ENCODE data around the gene ADGRD2. TPM values are rescaled to one million over a fixed set of nuclear protein-coding genes. Genes with fewer than 3 reads are reported as not detected.

The ADGRD2 gene
- total RNA-seq, 1 donor from 2014 or later: 0.31 TPM

DNA sequence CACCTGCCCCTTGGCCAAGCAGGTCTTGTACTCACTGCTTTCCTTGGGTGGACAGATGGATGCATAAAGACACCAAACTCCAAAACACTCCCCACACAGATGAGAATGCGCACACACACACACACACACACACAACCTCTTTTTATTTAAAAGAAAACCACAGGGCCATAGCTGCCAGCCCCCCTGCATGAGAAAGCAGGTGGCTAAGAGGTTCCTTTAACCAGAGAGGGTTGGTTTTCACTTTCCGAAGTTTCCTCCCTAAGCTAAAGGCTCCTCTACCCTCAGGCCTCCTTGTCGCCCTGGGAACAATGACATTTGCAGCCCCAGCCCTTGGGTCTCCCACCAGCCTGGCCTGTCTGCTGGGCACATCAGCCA is 45.8 kb downstream of the ADGRD2 start:
- H3K36me3 Mint-ChIP-seq: no peaks in the 10 kb centered on the region
- no peaks in the 10 kb centered on the region for H3K9me3 Mint-ChIP-seq
- H3K27me3 Mint-ChIP-seq: peaks cover 44% of the 10 kb centered on the region
- no peaks in the 10 kb centered on the region for H3K4me1 Mint-ChIP-seq (ENCODE audit: unreplicated experiment)
- DNase-seq (ENCODE audit: extremely low spot score, unreplicated experiment): no peak
- H3K4me3 Mint-ChIP-seq: no peak overlapping the region
- TF ChIP-seq, protein P1, sequence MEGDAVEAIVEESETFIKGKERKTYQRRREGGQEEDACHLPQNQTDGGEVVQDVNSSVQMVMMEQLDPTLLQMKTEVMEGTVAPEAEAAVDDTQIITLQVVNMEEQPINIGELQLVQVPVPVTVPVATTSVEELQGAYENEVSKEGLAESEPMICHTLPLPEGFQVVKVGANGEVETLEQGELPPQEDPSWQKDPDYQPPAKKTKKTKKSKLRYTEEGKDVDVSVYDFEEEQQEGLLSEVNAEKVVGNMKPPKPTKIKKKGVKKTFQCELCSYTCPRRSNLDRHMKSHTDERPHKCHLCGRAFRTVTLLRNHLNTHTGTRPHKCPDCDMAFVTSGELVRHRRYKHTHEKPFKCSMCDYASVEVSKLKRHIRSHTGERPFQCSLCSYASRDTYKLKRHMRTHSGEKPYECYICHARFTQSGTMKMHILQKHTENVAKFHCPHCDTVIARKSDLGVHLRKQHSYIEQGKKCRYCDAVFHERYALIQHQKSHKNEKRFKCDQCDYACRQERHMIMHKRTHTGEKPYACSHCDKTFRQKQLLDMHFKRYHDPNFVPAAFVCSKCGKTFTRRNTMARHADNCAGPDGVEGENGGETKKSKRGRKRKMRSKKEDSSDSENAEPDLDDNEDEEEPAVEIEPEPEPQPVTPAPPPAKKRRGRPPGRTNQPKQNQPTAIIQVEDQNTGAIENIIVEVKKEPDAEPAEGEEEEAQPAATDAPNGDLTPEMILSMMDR (conservative IDR thresholded peaks at IDR 0.05): no peak
- no peak overlapping the region for H3K27ac Mint-ChIP-seq

DNA sequence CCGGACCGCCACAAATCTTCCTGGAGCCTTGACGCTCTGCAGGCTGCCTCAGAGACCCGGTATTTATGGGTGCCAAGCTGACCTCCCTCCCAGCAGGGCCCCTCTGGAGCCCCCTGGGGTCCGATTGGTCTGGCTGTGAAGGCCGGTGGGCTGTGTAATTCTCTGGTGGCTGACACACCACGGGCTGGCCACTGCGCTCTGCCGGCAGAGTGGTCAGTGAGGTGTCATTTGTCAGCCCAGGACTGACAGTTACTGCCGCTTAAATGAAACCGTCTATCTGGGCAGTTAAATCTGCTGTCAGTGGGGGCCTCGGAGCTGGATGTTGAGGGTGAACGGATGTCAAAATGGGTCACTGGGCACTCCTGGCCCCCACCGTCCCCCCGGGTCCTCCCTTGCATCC is 46.2 kb downstream of the ADGRD2 start:
- no peak for DNase-seq (ENCODE audit: extremely low spot score, unreplicated experiment)
- TF ChIP-seq, protein P1 (conservative IDR thresholded peaks at IDR 0.05): no peak
- H3K36me3 Mint-ChIP-seq: no peaks in the 10 kb centered on the region
- H3K4me3 Mint-ChIP-seq: no peak overlapping the region
- H3K9me3 Mint-ChIP-seq: no peaks in the 10 kb centered on the region
- peaks cover 48% of the 10 kb centered on the region for H3K27me3 Mint-ChIP-seq
- no peaks in the 10 kb centered on the region for H3K4me1 Mint-ChIP-seq (ENCODE audit: unreplicated experiment)
- no peak overlapping the region for H3K27ac Mint-ChIP-seq

DNA sequence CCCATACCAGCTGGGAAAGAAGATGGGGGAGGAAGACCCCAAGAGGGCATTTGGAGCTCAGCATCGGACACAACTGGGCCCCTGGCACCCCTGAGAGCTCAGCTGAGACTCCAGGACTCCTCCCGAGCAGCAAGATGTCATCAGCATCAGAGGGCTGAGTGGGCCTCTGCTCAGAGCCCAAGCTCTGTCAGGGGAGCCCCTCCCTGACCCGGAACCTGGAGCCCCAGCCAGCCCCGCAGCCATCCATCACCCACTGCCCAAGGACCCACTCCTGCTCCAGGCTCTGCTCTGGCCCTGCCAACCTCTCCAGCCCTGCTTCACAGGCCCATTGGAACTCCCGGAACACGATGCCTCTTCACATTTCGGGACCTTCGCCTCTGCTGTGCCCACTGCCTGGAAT is 47.2 kb downstream of the ADGRD2 start:
- no peak overlapping the region for H3K27ac Mint-ChIP-seq
- no peak overlapping the region for H3K4me3 Mint-ChIP-seq
- H3K9me3 Mint-ChIP-seq: no peaks in the 10 kb centered on the region
- TF ChIP-seq, protein P1 (conservative IDR thresholded peaks at IDR 0.05): no peak
- no peak for DNase-seq (ENCODE audit: extremely low spot score, unreplicated experiment)
- no peaks in the 10 kb centered on the region for H3K4me1 Mint-ChIP-seq (ENCODE audit: unreplicated experiment)
- peaks cover 58% of the 10 kb centered on the region for H3K27me3 Mint-ChIP-seq
- H3K36me3 Mint-ChIP-seq: no peaks in the 10 kb centered on the region

DNA sequence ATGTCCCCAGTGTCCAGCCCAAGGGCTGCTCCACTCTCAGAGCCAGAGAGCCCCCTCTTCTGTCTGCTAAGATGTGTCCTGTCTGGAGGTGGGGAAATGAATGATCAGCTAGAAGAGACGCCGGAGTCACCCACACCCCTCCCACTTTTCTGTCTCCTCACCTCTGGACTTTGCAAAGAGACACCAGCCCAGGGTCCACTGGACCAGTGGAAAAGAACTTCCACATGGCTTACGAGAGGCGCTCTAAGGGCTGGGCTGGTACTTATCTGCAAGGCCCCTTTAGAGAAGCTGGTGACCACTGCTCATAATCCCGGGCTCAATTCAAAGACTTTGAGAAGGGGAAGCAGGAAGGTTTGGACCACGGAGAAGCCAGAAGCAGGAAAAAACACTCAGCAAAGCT is 47.8 kb downstream of the ADGRD2 start:
- DNase-seq (ENCODE audit: extremely low spot score, unreplicated experiment): no peak
- Mint-ChIP-seq H3K4me3 (no peak overlapping the region), H3K27me3 (peaks cover 62% of the 10 kb centered on the region), H3K9me3 (no peaks in the 10 kb centered on the region), H3K36me3 (no peaks in the 10 kb centered on the region), H3K27ac (no peak overlapping the region), H3K4me1 (ENCODE audit: unreplicated experiment) (no peaks in the 10 kb centered on the region)
- TF ChIP-seq, protein P1 (conservative IDR thresholded peaks at IDR 0.05): no peak

DNA sequence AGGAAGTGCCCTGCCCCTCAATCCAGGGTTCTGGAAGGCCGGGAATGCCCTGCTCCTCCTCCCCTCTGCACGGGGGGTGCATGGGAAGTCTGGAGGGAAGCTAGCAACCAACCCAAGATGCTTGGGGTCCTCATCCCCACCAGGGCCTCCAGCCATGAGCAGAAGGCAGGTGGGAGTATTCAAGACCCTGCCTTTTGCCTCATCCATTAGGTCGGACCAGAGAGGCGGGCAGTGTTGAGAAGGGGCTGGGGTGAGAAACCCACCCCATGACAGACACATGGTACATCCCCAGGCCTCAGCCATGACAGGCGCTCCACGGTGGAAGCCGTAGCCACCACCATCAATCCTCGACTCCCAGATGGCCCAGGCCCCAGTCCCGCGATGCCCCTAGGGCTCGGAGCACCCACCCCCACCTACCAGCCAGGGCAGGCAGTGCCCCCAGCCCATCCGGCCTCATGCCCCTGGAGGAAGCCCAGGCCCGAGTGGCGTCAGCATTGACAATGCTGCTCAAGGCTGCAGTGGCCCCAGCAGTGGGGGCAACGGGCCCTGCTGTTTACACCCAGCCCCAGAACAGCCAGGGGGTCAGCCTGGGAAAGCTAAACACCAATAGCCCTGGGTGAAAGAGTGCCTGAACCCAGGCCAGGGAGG is 48.4 kb downstream of the ADGRD2 start:
- Mint-ChIP-seq H3K27ac (no peak overlapping the region), H3K4me1 (ENCODE audit: unreplicated experiment) (no peaks in the 10 kb centered on the region), H3K27me3 (peaks cover 66% of the 10 kb centered on the region), H3K9me3 (no peaks in the 10 kb centered on the region), H3K4me3 (no peak overlapping the region), H3K36me3 (no peaks in the 10 kb centered on the region)
- TF ChIP-seq, protein P1 (conservative IDR thresholded peaks at IDR 0.05): no peak
- DNase-seq (ENCODE audit: extremely low spot score, unreplicated experiment): no peak

DNA sequence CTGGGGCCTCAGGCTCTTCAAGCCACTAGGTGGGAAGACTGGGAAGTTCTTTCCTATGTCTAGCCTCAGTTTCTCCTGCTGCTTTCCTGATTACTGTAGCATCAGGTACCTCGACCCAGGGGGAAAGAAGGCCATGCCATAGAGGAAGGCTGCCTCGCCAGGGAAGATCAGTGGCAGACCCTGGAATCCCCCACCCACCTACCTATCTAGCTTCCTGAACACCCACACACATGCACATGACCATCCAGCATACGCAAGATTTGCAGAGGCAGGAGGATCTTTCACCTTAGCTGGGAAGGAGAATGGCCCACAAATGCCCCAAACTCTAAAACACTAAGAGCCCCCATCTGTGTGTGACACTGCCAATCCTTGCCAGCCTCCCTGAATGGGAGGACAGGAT is 49.0 kb downstream of the ADGRD2 start:
- Mint-ChIP-seq H3K4me3 (no peak overlapping the region), H3K4me1 (ENCODE audit: unreplicated experiment) (peaks cover 4% of the 10 kb centered on the region), H3K27ac (no peak overlapping the region), H3K9me3 (no peaks in the 10 kb centered on the region), H3K27me3 (peaks cover 68% of the 10 kb centered on the region), H3K36me3 (no peaks in the 10 kb centered on the region)
- TF ChIP-seq, protein P1 (conservative IDR thresholded peaks at IDR 0.05): no peak
- no peak for DNase-seq (ENCODE audit: extremely low spot score, unreplicated experiment)

Data from type B pancreatic cell (in vitro differentiated cells).